ENCODE results near the gene FCRL1. TPM values are rescaled to one million over a fixed set of nuclear protein-coding genes. Genes with fewer than 3 reads are reported as not detected.

Gene FCRL1
- total RNA-seq, 2 experiments from 2014 or later: 62.8 to 72.6 TPM

GRCh38 chr1:157773493-157774350, 46.2 kb downstream of the FCRL1 start:
- DNase-seq (ENCODE audit: low spot score): peak; percentile 88
- Histone ChIP-seq H3K4me2 (ENCODE audit: low read length) (peak overlapping the region; percentile 63), H2AFZ (ENCODE audit: low read length) (peak overlapping the region; percentile 68), H3K9me2 (ENCODE audit: insufficient read depth, low read length) (no peaks in the 10 kb centered on the region), H3K27ac (ENCODE audit: low read depth, low read length, poor library complexity, severe bottlenecking) (peak overlapping the region; percentile 68), H4K20me1 (ENCODE audit: insufficient read depth, low read length) (no peaks in the 10 kb centered on the region), H3K36me3 (ENCODE audit: insufficient read depth, low read length) (no peaks in the 10 kb centered on the region), H3K4me3 (ENCODE audit: low read depth, low read length, poor library complexity, severe bottlenecking) (peak overlapping the region; percentile 43), H3K79me2 (ENCODE audit: insufficient read depth, low read depth, low read length) (no peaks in the 10 kb centered on the region), H3K9me3 (ENCODE audit: low read length) (no peaks in the 10 kb centered on the region), H3K4me1 (ENCODE audit: insufficient read depth, low read length, poor library complexity, severe bottlenecking) (peaks cover 63% of the 10 kb centered on the region)
- no peak for TF ChIP-seq EZH2phosphoT487 (IDR thresholded peaks at IDR 0.05; ENCODE audit: borderline replicate concordance, low read depth, low read length)
- TF ChIP-seq CTCF (conservative IDR thresholded peaks at IDR 0.05; ENCODE audit: low read length): peak; percentile 99
- intact Hi-C loops (cut with micrococcal nuclease; ENCODE audit: unreplicated experiment): loop anchor here (1.0 to 10.0 kb wide), 9 partner anchors 49 to 399 kb away; no protein-coding TSS in a partner anchor
- POLR2A ChIA-PET: interaction anchor here (0.7 to 1.3 kb wide), 3 partner anchors 115 to 192 kb away, joined by 3 to 5 read pairs (median 3); no protein-coding TSS in a partner anchor
- CTCF ChIA-PET (ENCODE audit: unreplicated experiment): interaction anchor here (1.0 to 1.1 kb wide), 3 partner anchors 36 to 193 kb away, joined by 3 to 4 read pairs (median 3); no protein-coding TSS in a partner anchor
- BruUV-seq (replicated peaks): no TSS peak

- Histone ChIP-seq H3K9me3 (ENCODE audit: low read length) (no peaks in the 10 kb centered on the region), H3K27ac (ENCODE audit: low read depth, low read length, poor library complexity, severe bottlenecking) (no peak overlapping the region), H3K36me3 (ENCODE audit: insufficient read depth, low read length) (no peaks in the 10 kb centered on the region), H3K4me1 (ENCODE audit: insufficient read depth, low read length, poor library complexity, severe bottlenecking) (peaks cover 49% of the 10 kb centered on the region), H3K4me2 (ENCODE audit: low read length) (no peak overlapping the region), H3K4me3 (ENCODE audit: low read depth, low read length, poor library complexity, severe bottlenecking) (no peak overlapping the region), H2AFZ (ENCODE audit: low read length) (no peak overlapping the region; the same call in 1 of the 2 replicates), H3K79me2 (ENCODE audit: insufficient read depth, low read depth, low read length) (no peaks in the 10 kb centered on the region), H4K20me1 (ENCODE audit: insufficient read depth, low read length) (no peaks in the 10 kb centered on the region), H3K9me2 (ENCODE audit: insufficient read depth, low read length) (no peaks in the 10 kb centered on the region)
- ChIA-PET CTCF (ENCODE audit: unreplicated experiment) (no interaction called here), POLR2A (interaction anchor here (0.5 to 1.3 kb wide), 2 partner anchors 74 to 140 kb away, joined by 3 to 4 read pairs; no protein-coding TSS in a partner anchor)
- no peak for TF ChIP-seq EZH2phosphoT487 (IDR thresholded peaks at IDR 0.05; ENCODE audit: borderline replicate concordance, low read depth, low read length)
- no peak for TF ChIP-seq CTCF (conservative IDR thresholded peaks at IDR 0.05; ENCODE audit: low read length)
- no TSS peak for BruUV-seq (replicated peaks)
- no peak for DNase-seq (ENCODE audit: low spot score)
- intact Hi-C loops (cut with micrococcal nuclease; ENCODE audit: unreplicated experiment): loop anchor here (5.0 to 10.0 kb wide), 4 partner anchors 47 to 397 kb away; no protein-coding TSS in a partner anchor
Measured at GRCh38 chr1:157771661-157772425, 48.1 kb downstream of the FCRL1 start.

All from OCI-LY7 (cell line).